K562 (cell line): Measurements from ENCODE around the gene KLC1. TPM values are rescaled to one million over a fixed set of nuclear protein-coding genes. Genes with fewer than 3 reads are reported as not detected.

Experiments used
- ATAC-seq: fragments of 200-7000 bp; cut with Tn5 transposase; 3 replicates; pipeline ENCODE4 v1.9.1; 2020; ENCODE audit warnings: moderate library complexity
- BruUV-seq: library from RNA; stranded (reverse); fragments of 400-500 nt; replicated peaks from 2 replicates; lab custom pipeline; 2021; lab: Mats Ljungman, UMichigan
- CTCF ChIA-PET: fragments of 300-600 bp; formaldehyde crosslinking; extraction: SDS; loops from one replicate; lab custom pipeline; 2021; ENCODE audit warnings: low intra/inter-chr PET ratio; lab: Yijun Ruan, JAX
- POLR2A ChIA-PET: fragments of 300-600, 350-650 bp; sonication (Branson Sonifier 250); formaldehyde crosslinking; extraction: SDS; loops from one replicate; lab custom pipeline; 2021; ENCODE audit warnings: antibody characterized with exemption, inconsistent platforms; lab: Yijun Ruan, JAX
- DNase-seq, 4 experiments: peaks; one replicate each; pipeline versions ENCODE4 v3.0.0 to v3.0.0-alpha.2; 2011 to 2018; ENCODE audit warnings: low spot score in 3 of 4, mixed read lengths in 3 of 4; ENCODE audit errors: extremely low read depth in 1 of 4
- FAIRE-seq: peaks from 2 replicates; lab custom pipeline; 2011; peaks lifted over from hg19 to GRCh38; lab: Jason Lieb, UNC
- H2AFZ ChIP-seq: 2 replicates; pipeline ENCODE4 v1.6.0; 2011; ENCODE audit warnings: low read depth, low read length, control low read depth, inconsistent platforms
- H3K27ac ChIP-seq: fragments of 200-600 bp; 3 replicates; pipeline ENCODE4 v1.8.0; 2011; ENCODE audit warnings: low read depth, mild to moderate bottlenecking, control low read depth, inconsistent platforms, low read length, moderate library complexity, mixed read lengths; ENCODE audit errors: extremely low read depth
- H3K27me3 ChIP-seq, 2 experiments: fragments of 300-600 bp in 1 of 2; 2 replicates in 1 of 2; 3 replicates in 1 of 2; pipeline versions ENCODE4 v1.6.0 to v1.8.0; 2011; ENCODE audit warnings: inconsistent platforms in 2 of 2, low read length in 2 of 2, mild to moderate bottlenecking in 1 of 2, mixed read lengths in 1 of 2, moderate library complexity in 1 of 2; ENCODE audit not compliant: control insufficient read depth in 2 of 2, insufficient read depth in 2 of 2
- H3K36me3 ChIP-seq: fragments of 300-600 bp; 3 replicates; pipeline ENCODE4 v1.8.0; 2011; ENCODE audit warnings: mild to moderate bottlenecking, low read length, inconsistent platforms; ENCODE audit not compliant: control insufficient read depth, insufficient read depth
- H3K4me1 ChIP-seq, 2 experiments: fragments of 200-600 bp in 1 of 2; replicated peaks in 1 of 2; 2 replicates in 1 of 2; 3 replicates in 1 of 2; pipeline versions ENCODE4 v1.5.1 to v1.8.0; 2011; ENCODE audit warnings: inconsistent platforms in 2 of 2, low read length in 2 of 2, mild to moderate bottlenecking in 1 of 2, mixed read lengths in 1 of 2, moderate library complexity in 1 of 2; ENCODE audit not compliant: control insufficient read depth in 2 of 2, insufficient read depth in 2 of 2
- H3K4me2 ChIP-seq: 2 replicates; pipeline ENCODE4 v1.6.1; 2011; ENCODE audit warnings: low read length, control low read depth, inconsistent platforms, mixed read lengths; ENCODE audit not compliant: insufficient read depth
- H3K4me3 ChIP-seq: fragments of 200-600 bp; sonication (generic), shearing (Covaris generic); 2 replicates; pipeline ENCODE4 v1.5.1; 2016; ENCODE audit warnings: control low read depth, inconsistent platforms
- H3K79me2 ChIP-seq: fragments of 200-600 bp; 3 replicates; pipeline ENCODE4 v1.8.0; 2011; ENCODE audit warnings: low read length, inconsistent platforms; ENCODE audit not compliant: control insufficient read depth, insufficient read depth
- H3K9ac ChIP-seq, 2 experiments: 2 replicates each; pipeline versions ENCODE4 v1.6.0 to v1.6.1; 2011; ENCODE audit warnings: low read depth in 2 of 2, low read length in 2 of 2, control low read depth in 1 of 2, inconsistent platforms in 1 of 2, mild to moderate bottlenecking in 1 of 2, mixed read lengths in 1 of 2; ENCODE audit not compliant: insufficient read depth in 1 of 2
- H3K9me1 ChIP-seq: one replicate; pipeline ENCODE4 v1.6.0; 2011; ENCODE audit warnings: inconsistent platforms, mild to moderate bottlenecking, low read length, moderate library complexity; ENCODE audit not compliant: control insufficient read depth, insufficient read depth
- H3K9me3 ChIP-seq: replicated peaks from 2 replicates; pipeline ENCODE4 v1.5.1; 2011; ENCODE audit warnings: low read depth, low read length, inconsistent platforms; ENCODE audit not compliant: control insufficient read depth, insufficient read depth
- H4K20me1 ChIP-seq: replicated peaks from 2 replicates; pipeline ENCODE4 v1.6.1; 2011; ENCODE audit warnings: low read length, inconsistent platforms, mixed read lengths; ENCODE audit not compliant: control insufficient read depth, insufficient read depth
- CTBP1 ChIP-seq: fragments of 450-650 bp; IDR thresholded peaks from 2 replicates; pipeline ENCODE4 v1.6.1; 2016; ENCODE audit warnings: borderline replicate concordance
- KLF1 ChIP-seq: fragments of 450-650 bp; IDR thresholded peaks from 2 replicates; pipeline ENCODE4 v1.6.1; 2016; ENCODE audit warnings: missing genetic modification characterization, missing compliant biosample characterization
- MEIS2 ChIP-seq: fragments of 450-650 bp; IDR thresholded peaks from 2 replicates; pipeline ENCODE4 v1.6.1; 2014; ENCODE audit warnings: mild to moderate bottlenecking; ENCODE audit not compliant: partially characterized antibody
- NCOR1 ChIP-seq: fragments of 450-650 bp; IDR thresholded peaks from 2 replicates; pipeline ENCODE4 v1.6.1; 2016; ENCODE audit warnings: mild to moderate bottlenecking, moderate library complexity
- PHB2 ChIP-seq: fragments of 450-650 bp; IDR thresholded peaks from 2 replicates; pipeline ENCODE4 v1.6.1; 2017; ENCODE audit warnings: low read depth
- TEAD4 ChIP-seq, 2 experiments: sonication (generic) in 1 of 2; formaldehyde crosslinking in 1 of 2; IDR thresholded peaks; 2 replicates each; pipeline versions ENCODE4 v1.6.1 to v1.8.0; 2012 to 2022; ENCODE audit warnings: borderline replicate concordance in 1 of 2, inconsistent platforms in 1 of 2, low read length in 1 of 2, mild to moderate bottlenecking in 1 of 2, missing genetic modification reagents in 1 of 2
- XRCC4 ChIP-seq: IDR thresholded peaks from one replicate; pipeline ENCODE4 v1.6.1; 2011; ENCODE audit not compliant: insufficient read depth, insufficient read length; ENCODE audit errors: extremely low read depth
- ZNF384 ChIP-seq: IDR thresholded peaks from 2 replicates; pipeline ENCODE4 v1.6.1; 2012; ENCODE audit warnings: low read depth, low read length, improper control_type of control experiment
- WGBS: fragments of 100-300 bp; shearing (Covaris generic); methylation state at CpG from one replicate; pipeline ENCODE4 v1.1.6; 2016; ENCODE audit warnings: low coverage, mixed read lengths; ENCODE audit not compliant: insufficient coverage; ENCODE audit errors: missing lambda C conversion rate; 5-methylcytosine and 5-hydroxymethylcytosine counted together
- in situ Hi-C: fragments of 300-500 bp; cut with MboI; formaldehyde crosslinking; loops from 4 replicates; pipeline ENCODE4 v1.15.0; 2018; ENCODE audit warnings: inconsistent platforms, mixed read lengths
- intact Hi-C: fragments of 100-400 bp; cut with micrococcal nuclease; formaldehyde crosslinking; loops from 2 replicates; pipeline ENCODE4 v1.14.2; 2022
- polyA plus RNA-seq, 8 experiments: library from polyadenylated mRNA; depleted of rRNA in 4 of 8; stranded (reverse) in 5 of 8; unstranded in 3 of 8; fragments of >200 nt; fragmentation: Nextera tagmentation in 2 of 8; fragmentation: Illumina TruSeq in 1 of 8; extraction: Ambion mirVana in 2 of 8; extraction: Trizol in 1 of 8; gene quantifications; 2 replicates each; pipeline versions ENCODE4 v1.2.1 to v1.2.3, GENCODE V29; 2011 to 2014; ENCODE audit warnings: inconsistent platforms in 1 of 8, missing spikeins in 1 of 8
- total RNA-seq, 7 experiments: library from RNA; depleted of rRNA in 6 of 7; stranded (reverse); fragments of >200 nt in 6 of 7; fragmentation: Illumina TruSeq in 2 of 7; extraction: Trizol in 2 of 7; gene quantifications; 2 replicates each; pipeline versions ENCODE4 v1.2.1 to v1.2.3, GENCODE V29; 2011 to 2021; ENCODE audit warnings: low replicate concordance in 1 of 7
- TF ChIP-seq, protein P1 (sequence below): fragments of 450-650 bp; formaldehyde crosslinking; IDR thresholded peaks from 2 replicates; pipeline ENCODE4 v1.4.0; 2022; ENCODE audit warnings: missing genetic modification characterization
- TF ChIP-seq, protein P2 (sequence below): sonication (generic); formaldehyde crosslinking; IDR thresholded peaks from 2 replicates; pipeline ENCODE4 v1.8.0; 2023; ENCODE audit warnings: mild to moderate bottlenecking, missing genetic modification reagents
- TF ChIP-seq, protein P3 (sequence below): fragments of 450-650 bp; IDR thresholded peaks from 2 replicates; pipeline ENCODE4 v1.6.1; 2016; ENCODE audit warnings: antibody characterized with exemption

The KLC1 gene
- total and polyA plus RNA-seq, 9 of the 15 experiments (the other 6 are each of a cell fraction or from before 2014, with no cell fraction given): 4.9 to 134 (median 54.8) TPM

DNA sequence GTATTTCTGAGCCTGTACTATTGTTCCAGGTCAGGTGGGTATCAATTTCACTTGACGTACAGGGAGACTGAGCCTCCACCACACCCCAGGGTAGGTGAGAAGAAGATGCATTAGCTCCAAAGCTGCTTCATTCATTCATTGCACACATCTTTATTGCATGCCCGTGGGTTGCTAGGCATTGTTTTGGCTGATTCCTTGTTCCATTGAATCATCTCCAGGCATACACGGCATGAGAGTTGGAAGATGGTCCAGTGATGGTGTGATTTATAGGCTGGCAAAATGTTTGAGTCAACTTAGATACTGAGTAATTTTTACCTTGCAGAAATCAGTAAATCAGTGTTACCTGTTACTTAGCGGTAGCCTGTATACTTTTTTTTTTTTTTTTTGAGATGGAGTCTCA is 21.2 kb downstream of the KLC1 start:
- Histone ChIP-seq H3K4me3 (no peak overlapping the region), H3K79me2 (peaks cover 35% of the 10 kb centered on the region), H3K36me3 (peaks cover 21% of the 10 kb centered on the region), H3K9me1 (no peaks in the 10 kb centered on the region), H3K9me3 (no peaks in the 10 kb centered on the region), H2AFZ (no peak overlapping the region), H3K27me3 (no peaks in the 10 kb centered on the region), H3K4me1 (no peaks in the 10 kb centered on the region; a peak in 1 of 5 replicates), H4K20me1 (no peaks in the 10 kb centered on the region; the same call in 1 of the 2 replicates), H3K9ac (no peak overlapping the region), H3K27ac (no peak overlapping the region), H3K4me2 (no peak overlapping the region)
- TF ChIP-seq, protein P1, sequence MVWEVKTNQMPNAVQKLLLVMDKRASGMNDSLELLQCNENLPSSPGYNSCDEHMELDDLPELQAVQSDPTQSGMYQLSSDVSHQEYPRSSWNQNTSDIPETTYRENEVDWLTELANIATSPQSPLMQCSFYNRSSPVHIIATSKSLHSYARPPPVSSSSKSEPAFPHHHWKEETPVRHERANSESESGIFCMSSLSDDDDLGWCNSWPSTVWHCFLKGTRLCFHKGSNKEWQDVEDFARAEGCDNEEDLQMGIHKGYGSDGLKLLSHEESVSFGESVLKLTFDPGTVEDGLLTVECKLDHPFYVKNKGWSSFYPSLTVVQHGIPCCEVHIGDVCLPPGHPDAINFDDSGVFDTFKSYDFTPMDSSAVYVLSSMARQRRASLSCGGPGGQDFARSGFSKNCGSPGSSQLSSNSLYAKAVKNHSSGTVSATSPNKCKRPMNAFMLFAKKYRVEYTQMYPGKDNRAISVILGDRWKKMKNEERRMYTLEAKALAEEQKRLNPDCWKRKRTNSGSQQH (CRISPR knock-in tag): no peak
- TF ChIP-seq KLF1 (tag): no peak
- no peak for TF ChIP-seq PHB2
- TF ChIP-seq XRCC4: no peak
- TF ChIP-seq TEAD4 (IDR thresholded peaks at IDR 0.05; ENCODE audit: low read length): no peak
- no peak for TF ChIP-seq TEAD4 (CRISPR knock-in tag; IDR thresholded peaks at IDR 0.05; ENCODE audit: borderline replicate concordance)
- TF ChIP-seq CTBP1: no peak
- TF ChIP-seq, protein P2, sequence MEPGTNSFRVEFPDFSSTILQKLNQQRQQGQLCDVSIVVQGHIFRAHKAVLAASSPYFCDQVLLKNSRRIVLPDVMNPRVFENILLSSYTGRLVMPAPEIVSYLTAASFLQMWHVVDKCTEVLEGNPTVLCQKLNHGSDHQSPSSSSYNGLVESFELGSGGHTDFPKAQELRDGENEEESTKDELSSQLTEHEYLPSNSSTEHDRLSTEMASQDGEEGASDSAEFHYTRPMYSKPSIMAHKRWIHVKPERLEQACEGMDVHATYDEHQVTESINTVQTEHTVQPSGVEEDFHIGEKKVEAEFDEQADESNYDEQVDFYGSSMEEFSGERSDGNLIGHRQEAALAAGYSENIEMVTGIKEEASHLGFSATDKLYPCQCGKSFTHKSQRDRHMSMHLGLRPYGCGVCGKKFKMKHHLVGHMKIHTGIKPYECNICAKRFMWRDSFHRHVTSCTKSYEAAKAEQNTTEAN (CRISPR knock-in tag): no peak
- TF ChIP-seq, protein P3, sequence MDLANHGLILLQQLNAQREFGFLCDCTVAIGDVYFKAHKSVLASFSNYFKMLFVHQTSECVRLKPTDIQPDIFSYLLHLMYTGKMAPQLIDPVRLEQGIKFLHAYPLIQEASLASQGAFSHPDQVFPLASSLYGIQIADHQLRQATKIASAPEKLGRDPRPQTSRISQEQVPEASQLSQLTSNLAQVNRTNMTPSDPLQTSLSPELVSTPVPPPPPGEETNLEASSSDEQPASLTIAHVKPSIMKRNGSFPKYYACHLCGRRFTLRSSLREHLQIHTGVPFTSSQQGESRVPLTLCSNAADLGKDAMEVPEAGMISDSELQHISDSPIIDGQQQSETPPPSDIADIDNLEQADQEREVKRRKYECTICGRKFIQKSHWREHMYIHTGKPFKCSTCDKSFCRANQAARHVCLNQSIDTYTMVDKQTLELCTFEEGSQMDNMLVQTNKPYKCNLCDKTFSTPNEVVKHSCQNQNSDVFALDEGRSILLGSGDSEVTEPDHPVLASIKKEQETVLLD: no peak
- TF ChIP-seq NCOR1: no peak
- TF ChIP-seq MEIS2: no peak
- TF ChIP-seq ZNF384: no peak
- ChIA-PET POLR2A (interaction anchor here (0.5 to 0.8 kb wide), 2 partner anchors 17 to 46 kb away, joined by 3 read pairs; no protein-coding TSS in a partner anchor), CTCF (no interaction called here)
- intact Hi-C loops (no loop called here), in situ Hi-C loops (no loop called here)
- BruUV-seq: no TSS peak
- 91% methylated on average over 4 of the region's 4 CpGs for WGBS
- ATAC-seq (no peak), FAIRE-seq (no peak), DNase-seq (no peak)
